Mesenchymal stem cell (in vitro differentiated cells and primary cell): ENCODE data around the gene ARID4B.

Source experiments
- DNase-seq: peaks from one replicate; pipeline ENCODE4 v3.0.0-alpha.2; 2013
- H2AFZ ChIP-seq: one replicate; pipeline ENCODE4 v1.6.1; 2013; ENCODE audit warnings: low read depth, mild to moderate bottlenecking, control low read depth, inconsistent platforms, low read length, moderate library complexity
- H2AK5ac ChIP-seq: 2 replicates; pipeline ENCODE4 v1.6.1; 2013; ENCODE audit warnings: low read length, moderate library complexity, mild to moderate bottlenecking, inconsistent platforms; ENCODE audit not compliant: severe bottlenecking
- H2BK120ac ChIP-seq: one replicate; pipeline ENCODE4 v1.6.1; 2013; ENCODE audit warnings: low read depth, mild to moderate bottlenecking, inconsistent platforms, low read length, moderate library complexity
- H2BK12ac ChIP-seq, 2 experiments: one replicate each; pipeline ENCODE4 v1.6.1; 2013; ENCODE audit warnings: inconsistent platforms in 2 of 2, low read length in 2 of 2, mild to moderate bottlenecking in 2 of 2, moderate library complexity in 2 of 2, control low read depth in 1 of 2
- H2BK15ac ChIP-seq: one replicate; pipeline ENCODE4 v1.6.1; 2013; ENCODE audit warnings: mild to moderate bottlenecking, low read depth, inconsistent platforms; ENCODE audit not compliant: poor library complexity, severe bottlenecking
- H2BK5ac ChIP-seq: 2 replicates; pipeline ENCODE4 v1.6.1; 2013; ENCODE audit warnings: low read depth, mild to moderate bottlenecking, low read length, control low read depth, inconsistent platforms; ENCODE audit not compliant: poor library complexity, severe bottlenecking
- H3K14ac ChIP-seq, 2 experiments: one replicate each; pipeline ENCODE4 v1.6.1; 2013; ENCODE audit warnings: inconsistent platforms in 2 of 2, low read length in 2 of 2, control low read depth in 1 of 2, mild to moderate bottlenecking in 1 of 2, moderate library complexity in 1 of 2
- H3K18ac ChIP-seq, 2 experiments: one replicate each; pipeline ENCODE4 v1.6.1; 2013; ENCODE audit warnings: inconsistent platforms in 2 of 2, low read length in 2 of 2, control low read depth in 1 of 2, low read depth in 1 of 2, mild to moderate bottlenecking in 1 of 2
- H3K23ac ChIP-seq, 2 experiments: one replicate each; pipeline ENCODE4 v1.6.1; 2013; ENCODE audit warnings: inconsistent platforms in 2 of 2, low read length in 2 of 2, mild to moderate bottlenecking in 2 of 2, moderate library complexity in 2 of 2, control low read depth in 1 of 2
- H3K27ac ChIP-seq: 2 replicates; pipeline ENCODE4 v1.5.1; 2013; ENCODE audit warnings: mild to moderate bottlenecking, moderate library complexity, low read length, control low read depth, inconsistent platforms; ENCODE audit not compliant: poor library complexity, severe bottlenecking
- H3K27me3 ChIP-seq, 2 experiments: 2 replicates each; pipeline versions ENCODE4 v1.6.1 to v1.7.0; 2013; ENCODE audit warnings: low read length in 2 of 2, mild to moderate bottlenecking in 2 of 2, moderate library complexity in 2 of 2, control low read depth in 1 of 2, inconsistent platforms in 1 of 2; ENCODE audit not compliant: control insufficient read depth in 1 of 2, insufficient read depth in 1 of 2
- H3K36me3 ChIP-seq, 2 experiments: 2 replicates each; pipeline versions ENCODE4 v1.6.1 to v1.7.0; 2013; ENCODE audit warnings: low read length in 2 of 2, control low read depth in 1 of 2, inconsistent platforms in 1 of 2, low read depth in 1 of 2, mild to moderate bottlenecking in 1 of 2; ENCODE audit not compliant: insufficient read depth in 2 of 2, control insufficient read depth in 1 of 2
- H3K4ac ChIP-seq, 2 experiments: one replicate each; pipeline ENCODE4 v1.6.1; 2013; ENCODE audit warnings: inconsistent platforms in 2 of 2, low read length in 2 of 2, mild to moderate bottlenecking in 2 of 2, moderate library complexity in 2 of 2, control low read depth in 1 of 2, low read depth in 1 of 2
- H3K4me1 ChIP-seq: 2 replicates; pipeline ENCODE4 v1.6.1; 2013; ENCODE audit warnings: low read depth, low read length, control low read depth; ENCODE audit not compliant: control insufficient read depth, insufficient read depth
- H3K4me2 ChIP-seq: 2 replicates; pipeline ENCODE4 v1.6.1; 2013; ENCODE audit warnings: low read length, mild to moderate bottlenecking, inconsistent platforms; ENCODE audit not compliant: poor library complexity, severe bottlenecking
- H3K4me3 ChIP-seq, 2 experiments: 2 replicates each; pipeline versions ENCODE4 v1.5.1 to v1.7.0; 2013; ENCODE audit warnings: low read length in 2 of 2, mild to moderate bottlenecking in 2 of 2, control low read depth in 1 of 2, low read depth in 1 of 2; ENCODE audit not compliant: insufficient read depth in 1 of 2
- H3K79me1 ChIP-seq: replicated peaks from 2 replicates; pipeline ENCODE4 v1.6.1; 2013; ENCODE audit warnings: mild to moderate bottlenecking, control low read depth, low read length, inconsistent platforms; ENCODE audit not compliant: poor library complexity, severe bottlenecking
- H3K9ac ChIP-seq: 2 replicates; pipeline ENCODE4 v1.7.0; 2013; ENCODE audit warnings: mild to moderate bottlenecking, low read length, moderate library complexity
- H3K9me3 ChIP-seq: 2 replicates; pipeline ENCODE4 v1.7.0; 2013; ENCODE audit warnings: mild to moderate bottlenecking, low read length; ENCODE audit not compliant: control insufficient read depth
- H4K8ac ChIP-seq: one replicate; pipeline ENCODE4 v1.6.1; 2013; ENCODE audit warnings: inconsistent platforms, mild to moderate bottlenecking, low read length, moderate library complexity
- H4K91ac ChIP-seq: one replicate; pipeline ENCODE4 v1.6.1; 2013; ENCODE audit warnings: mild to moderate bottlenecking, low read length, inconsistent platforms
- WGBS: methylation state at CpG from one replicate; pipeline ENCODE4 v1.1.7; 2013; ENCODE audit warnings: mixed read lengths; 5-methylcytosine and 5-hydroxymethylcytosine counted together

Gene ARID4B

GRCh38 chr1:235275836-235276235 lies 52.1 kb downstream of the ARID4B start:
- no peak overlapping the region for H2BK120ac ChIP-seq
- H3K4me1 ChIP-seq, result peaks cover 10% of the 10 kb centered on the region
- no peak overlapping the region for H4K8ac ChIP-seq
- H3K27me3 ChIP-seq, result no peaks in the 10 kb centered on the region
- no peak overlapping the region for H3K27ac ChIP-seq
- no peak overlapping the region for H3K14ac ChIP-seq
- no peak overlapping the region for H4K91ac ChIP-seq
- no peak overlapping the region for H2AK5ac ChIP-seq
- no peaks in the 10 kb centered on the region for H3K9me3 ChIP-seq
- H3K79me1 ChIP-seq, result peaks cover 6% of the 10 kb centered on the region
- peaks cover 0 to 3% of the 10 kb centered on the region in 2 experiments for H3K36me3 ChIP-seq
- no peak overlapping the region for H3K4me3 ChIP-seq
- 100% methylated on average over 3 of the region's 6 CpGs for WGBS
- H2BK5ac ChIP-seq, result no peak overlapping the region
- H3K4ac ChIP-seq, result no peak overlapping the region
- H3K23ac ChIP-seq, result no peak overlapping the region
- no peak for DNase-seq
- H3K9ac ChIP-seq, result no peak overlapping the region
- no peak overlapping the region for H3K18ac ChIP-seq
- H3K4me2 ChIP-seq, result no peak overlapping the region
- H2AFZ ChIP-seq, result no peak overlapping the region
- no peak overlapping the region for H2BK15ac ChIP-seq
- no peak overlapping the region for H2BK12ac ChIP-seq

DNA sequence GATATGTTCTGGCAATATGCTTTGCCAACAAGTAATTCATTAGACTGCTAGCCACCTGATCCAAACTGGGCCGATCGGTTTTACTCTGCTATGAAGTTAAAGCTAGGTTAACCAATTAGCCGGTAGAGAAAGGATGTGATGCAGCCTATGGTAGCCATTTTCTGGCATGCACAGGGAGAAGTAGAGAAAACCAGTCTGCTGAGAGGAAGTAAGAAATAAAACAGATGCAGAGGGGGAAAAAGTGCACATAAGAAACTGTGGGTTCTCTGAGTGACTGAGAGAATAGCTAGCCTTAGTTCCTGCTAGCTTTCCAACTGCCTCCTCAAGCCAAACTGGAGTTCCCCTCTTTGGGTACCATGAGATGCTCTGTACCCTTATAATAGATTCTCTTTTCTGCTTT lies 52.8 kb downstream of the ARID4B start:
- peaks cover 2% of the 10 kb centered on the region for H3K79me1 ChIP-seq

GRCh38 chr1:235272851-235273250 lies 55.1 kb downstream of the ARID4B start:
- H3K36me3 ChIP-seq, result no peaks in the 10 kb centered on the region
- peaks cover 4% of the 10 kb centered on the region for H3K4me1 ChIP-seq
- H3K4ac ChIP-seq, result no peak overlapping the region
- H3K23ac ChIP-seq, result no peak overlapping the region
- 92% methylated on average over 2 of the region's 4 CpGs for WGBS
- H2AFZ ChIP-seq, result no peak overlapping the region
- no peaks in the 10 kb centered on the region for H3K9me3 ChIP-seq
- H3K27ac ChIP-seq, result no peak overlapping the region
- H3K4me2 ChIP-seq, result no peak overlapping the region
- no peaks in the 10 kb centered on the region for H3K27me3 ChIP-seq
- DNase-seq, result no peak
- no peak overlapping the region for H2BK5ac ChIP-seq
- H3K4me3 ChIP-seq, result no peak overlapping the region
- no peak overlapping the region for H2BK15ac ChIP-seq
- H4K8ac ChIP-seq, result no peak overlapping the region
- H2AK5ac ChIP-seq, result no peak overlapping the region
- no peak overlapping the region for H3K18ac ChIP-seq
- no peak overlapping the region for H3K9ac ChIP-seq
- no peak overlapping the region for H2BK12ac ChIP-seq
- no peak overlapping the region for H4K91ac ChIP-seq
- peaks cover 2% of the 10 kb centered on the region for H3K79me1 ChIP-seq
- no peak overlapping the region for H3K14ac ChIP-seq
- H2BK120ac ChIP-seq, result no peak overlapping the region

More for the DNA sequence above, 52.8 kb downstream of the ARID4B start:
- no peak overlapping the region for H3K14ac ChIP-seq
- peaks cover 7% of the 10 kb centered on the region for H3K4me1 ChIP-seq
- WGBS, result 95% methylated on average over 3 of the region's 3 CpGs
- no peak overlapping the region for H2AK5ac ChIP-seq
- no peak overlapping the region for H3K18ac ChIP-seq
- H2BK12ac ChIP-seq, result no peak overlapping the region
- H4K91ac ChIP-seq, result no peak overlapping the region
- no peak overlapping the region for H3K4ac ChIP-seq
- no peak overlapping the region for H2AFZ ChIP-seq
- no peak overlapping the region for H4K8ac ChIP-seq
- no peak overlapping the region for H3K4me3 ChIP-seq
- no peak overlapping the region for H3K9ac ChIP-seq
- H3K27ac ChIP-seq, result no peak overlapping the region
- no peaks in the 10 kb centered on the region for H3K9me3 ChIP-seq
- H3K4me2 ChIP-seq, result no peak overlapping the region
- no peak for DNase-seq
- no peak overlapping the region for H2BK15ac ChIP-seq
- H3K27me3 ChIP-seq, result no peaks in the 10 kb centered on the region
- H2BK5ac ChIP-seq, result no peak overlapping the region
- no peak overlapping the region for H2BK120ac ChIP-seq
- H3K23ac ChIP-seq, result no peak overlapping the region
- H3K36me3 ChIP-seq, result no peaks in the 10 kb centered on the region

DNA sequence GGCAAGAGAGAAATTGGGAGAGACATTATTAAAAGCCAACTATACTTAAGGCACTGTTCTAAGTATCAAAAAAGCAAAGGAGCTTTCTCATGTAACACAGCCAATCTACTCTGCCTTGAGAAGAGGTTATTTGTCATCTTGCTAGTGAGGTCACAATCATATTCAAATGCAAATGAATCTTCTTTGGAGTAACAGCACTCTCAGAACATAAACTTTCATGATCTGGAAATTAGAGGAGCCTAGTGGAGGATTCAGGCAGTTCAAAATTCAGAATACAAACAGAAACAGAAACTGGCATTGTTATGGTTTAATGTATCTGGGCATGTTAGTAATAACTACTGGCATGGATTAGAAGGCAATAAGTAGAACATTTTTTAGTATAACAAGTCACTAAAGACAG lies 57.4 kb downstream of the ARID4B start:
- Histone ChIP-seq H4K91ac (no peak overlapping the region), H3K79me1 (peaks cover 5% of the 10 kb centered on the region), H2BK120ac (no peak overlapping the region), H3K14ac (no peak overlapping the region), H3K23ac (no peak overlapping the region), H3K18ac (no peak overlapping the region), H3K9me3 (no peaks in the 10 kb centered on the region), H3K4me1 (peaks cover 1% of the 10 kb centered on the region), H3K4me2 (no peak overlapping the region), H3K4me3 (peak overlapping the region in 1 of 2 experiments; percentile 60), H2BK12ac (no peak overlapping the region), H3K4ac (no peak overlapping the region), H2BK15ac (no peak overlapping the region), H2AFZ (no peak overlapping the region), H2AK5ac (no peak overlapping the region), H3K36me3 (peaks cover 0 to 2% of the 10 kb centered on the region in 2 experiments), H3K27ac (no peak overlapping the region), H3K27me3 (no peaks in the 10 kb centered on the region), H2BK5ac (no peak overlapping the region), H4K8ac (no peak overlapping the region), H3K9ac (peak overlapping the region; percentile 91)
- DNase-seq, result peak; percentile 47
